Measurements from ENCODE around the gene ARHGAP23. TPM values are rescaled to one million over a fixed set of nuclear protein-coding genes. Genes with fewer than 3 reads are reported as not detected.
"Not testable (repeated sequence)": the region's sequence is repeated elsewhere in the genome, so short reads cannot be mapped to it uniquely, and the experiment has no call there.

Gene ARHGAP23
- total RNA-seq, 4 donors from 2014 or later = 2.6 to 119 (median 15.2) TPM

DNA sequence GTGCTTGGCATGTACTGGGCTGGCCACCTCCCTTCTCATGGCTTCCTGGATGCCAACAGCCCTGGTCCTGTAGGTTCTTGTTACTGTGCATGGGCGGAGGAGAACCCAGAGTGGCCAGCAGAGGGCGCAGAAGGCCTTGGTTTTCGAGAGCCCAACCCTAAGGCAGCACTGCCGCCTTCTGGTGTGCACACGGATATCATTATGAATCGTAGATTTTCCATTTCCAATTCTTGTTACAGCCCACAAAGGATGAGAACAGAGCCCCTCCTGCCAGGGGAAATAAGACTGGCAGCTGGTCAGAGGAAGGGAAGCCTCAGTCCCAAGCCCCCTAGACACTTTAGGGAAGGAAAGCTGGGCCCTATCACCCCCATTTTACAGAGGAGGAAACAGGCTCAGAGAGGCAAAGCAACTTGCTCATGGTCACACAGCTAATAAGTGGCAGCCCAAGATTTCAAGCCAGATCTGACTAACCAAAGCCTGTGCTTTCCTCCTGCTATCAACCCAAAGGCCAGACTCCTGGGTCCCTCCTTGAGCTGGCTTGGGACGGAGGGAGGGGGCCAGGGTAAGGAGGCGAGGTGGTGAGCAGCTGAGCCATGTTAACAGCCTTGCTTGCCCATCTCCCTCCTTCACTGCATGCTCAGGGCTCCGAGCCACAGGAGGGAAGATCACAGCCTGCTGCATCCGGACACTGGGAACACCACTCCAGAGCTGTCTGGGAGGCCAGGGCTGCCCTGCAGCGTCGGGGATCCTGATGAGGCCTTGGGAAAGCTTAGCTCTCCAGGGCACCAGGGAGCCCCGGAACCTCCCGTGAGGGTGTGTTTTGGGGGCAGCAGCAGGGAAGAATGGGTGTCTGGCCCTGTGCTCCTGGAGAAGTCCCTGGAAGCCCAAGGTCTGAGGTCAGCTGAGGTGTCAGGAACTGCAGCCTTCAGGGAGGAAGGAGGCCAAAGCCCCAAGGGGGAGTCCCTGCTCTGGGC lies 64.1 kb downstream of the ARHGAP23 start:
- H3K27ac ChIP-seq; H3K4me3 ChIP-seq; H3K36me3 ChIP-seq; H3K4me1 ChIP-seq; intact Hi-C loops (cut with DNase I; ENCODE audit: low total_unique reads); H3K9me3 ChIP-seq; H3K27me3 ChIP-seq: not testable (repeated sequence)
- DNase-seq = peak; percentile 89 to 90
- TF ChIP-seq, protein P1, sequence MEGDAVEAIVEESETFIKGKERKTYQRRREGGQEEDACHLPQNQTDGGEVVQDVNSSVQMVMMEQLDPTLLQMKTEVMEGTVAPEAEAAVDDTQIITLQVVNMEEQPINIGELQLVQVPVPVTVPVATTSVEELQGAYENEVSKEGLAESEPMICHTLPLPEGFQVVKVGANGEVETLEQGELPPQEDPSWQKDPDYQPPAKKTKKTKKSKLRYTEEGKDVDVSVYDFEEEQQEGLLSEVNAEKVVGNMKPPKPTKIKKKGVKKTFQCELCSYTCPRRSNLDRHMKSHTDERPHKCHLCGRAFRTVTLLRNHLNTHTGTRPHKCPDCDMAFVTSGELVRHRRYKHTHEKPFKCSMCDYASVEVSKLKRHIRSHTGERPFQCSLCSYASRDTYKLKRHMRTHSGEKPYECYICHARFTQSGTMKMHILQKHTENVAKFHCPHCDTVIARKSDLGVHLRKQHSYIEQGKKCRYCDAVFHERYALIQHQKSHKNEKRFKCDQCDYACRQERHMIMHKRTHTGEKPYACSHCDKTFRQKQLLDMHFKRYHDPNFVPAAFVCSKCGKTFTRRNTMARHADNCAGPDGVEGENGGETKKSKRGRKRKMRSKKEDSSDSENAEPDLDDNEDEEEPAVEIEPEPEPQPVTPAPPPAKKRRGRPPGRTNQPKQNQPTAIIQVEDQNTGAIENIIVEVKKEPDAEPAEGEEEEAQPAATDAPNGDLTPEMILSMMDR (IDR thresholded peaks at IDR 0.05) = peak in 3 of 4 experiments; percentile 35 to 77 (median 73)

DNA sequence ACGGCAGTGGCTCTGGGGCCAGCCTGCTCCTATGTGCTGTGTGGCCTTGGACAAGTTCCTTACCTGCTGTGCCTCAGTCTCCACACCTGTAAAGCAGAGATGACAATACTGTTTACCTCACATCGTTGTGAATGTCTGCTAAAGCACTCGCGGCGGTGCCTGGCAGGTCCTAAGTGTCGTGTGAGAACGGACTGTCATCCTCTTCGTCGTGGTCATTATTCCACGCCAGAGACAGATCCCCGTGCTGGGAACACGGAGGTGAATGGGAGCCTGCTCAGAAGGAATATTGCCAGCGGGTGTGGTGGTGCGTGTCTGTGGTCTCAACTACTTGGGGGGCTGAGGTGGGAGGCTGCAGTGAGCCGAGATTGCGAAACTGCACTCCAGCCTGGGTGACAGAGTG lies 65.9 kb downstream of the ARHGAP23 start:
- H3K4me3 ChIP-seq; H3K9me3 ChIP-seq; H3K27ac ChIP-seq; H3K36me3 ChIP-seq; H3K4me1 ChIP-seq; DNase-seq; intact Hi-C loops (cut with DNase I; ENCODE audit: low total_unique reads); H3K27me3 ChIP-seq: not testable (repeated sequence)

DNA sequence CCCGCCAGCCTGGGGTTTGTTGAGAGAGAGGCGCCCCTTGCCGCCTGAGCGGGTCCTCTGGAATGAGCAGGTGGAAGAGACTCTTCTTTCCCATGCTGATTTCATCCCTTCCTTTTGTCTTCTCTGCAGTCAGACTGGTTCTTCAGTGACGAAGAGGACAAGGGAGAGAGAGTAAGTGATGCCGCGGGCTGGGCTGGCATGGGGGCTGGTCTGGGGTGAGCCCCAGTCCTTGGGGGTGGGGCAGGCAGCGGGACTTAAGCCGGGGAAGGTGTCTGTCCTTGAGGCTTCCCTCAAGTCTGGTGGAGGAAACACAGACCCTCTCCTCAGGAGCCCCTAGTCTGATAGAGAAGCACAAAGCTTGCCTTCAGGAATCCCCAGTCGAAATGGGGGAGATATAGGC lies 69.4 kb downstream of the ARHGAP23 start:
- H3K27me3 ChIP-seq; intact Hi-C loops (cut with DNase I; ENCODE audit: low total_unique reads); H3K9me3 ChIP-seq; H3K4me3 ChIP-seq; DNase-seq; H3K27ac ChIP-seq; H3K4me1 ChIP-seq; H3K36me3 ChIP-seq: not testable (repeated sequence)

DNA sequence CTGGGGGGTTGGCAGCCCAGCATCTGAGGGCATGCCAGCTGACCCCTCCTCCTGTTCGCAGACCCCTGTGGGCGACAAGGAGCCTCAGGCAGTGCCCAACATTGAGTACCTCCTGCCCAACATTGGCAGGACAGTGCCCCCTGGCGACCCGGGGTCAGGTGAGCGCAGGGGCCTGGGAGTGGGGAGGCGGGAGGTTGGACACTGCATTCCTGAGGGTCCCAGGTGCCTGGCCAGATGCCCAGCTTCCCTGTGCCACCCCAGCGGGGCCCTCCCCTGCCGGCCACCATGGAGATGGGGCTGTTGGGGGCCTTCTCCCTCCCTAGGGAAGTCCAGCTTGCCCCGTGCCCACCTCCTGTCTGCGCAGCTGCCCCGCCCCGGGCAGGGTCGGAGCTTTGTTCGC lies 70.1 kb downstream of the ARHGAP23 start:
- intact Hi-C loops (cut with DNase I; ENCODE audit: low total_unique reads) = no loop called here
- no peaks in the 10 kb centered on the region for H3K36me3 ChIP-seq
- no peak for TF ChIP-seq POLR2A (IDR thresholded peaks at IDR 0.05)
- TF ChIP-seq, protein P1 (IDR thresholded peaks at IDR 0.05) = no peak

DNA sequence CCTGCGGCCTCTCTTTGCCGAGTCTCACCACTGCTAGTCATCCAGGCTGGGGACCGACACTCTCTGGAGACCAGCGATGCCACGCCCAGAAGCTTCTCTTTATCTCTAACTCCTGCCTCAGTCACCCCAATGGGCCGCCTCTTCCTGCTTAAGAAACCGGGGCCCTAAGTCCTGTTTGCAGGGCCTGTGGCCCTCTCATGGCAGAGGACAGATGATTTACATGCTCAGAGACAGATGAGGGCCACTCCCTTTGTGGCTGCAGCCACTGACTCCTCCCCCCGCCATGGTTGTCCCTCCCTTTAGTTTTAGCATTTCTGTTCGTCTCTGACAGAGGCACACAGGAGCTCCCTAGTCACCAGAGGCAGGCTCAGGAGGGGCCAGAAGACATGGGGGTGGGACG lies 71.0 kb downstream of the ARHGAP23 start:
- DNase-seq; intact Hi-C loops (cut with DNase I; ENCODE audit: low total_unique reads); H3K27me3 ChIP-seq; H3K9me3 ChIP-seq; H3K36me3 ChIP-seq; H3K27ac ChIP-seq; H3K4me1 ChIP-seq; H3K4me3 ChIP-seq: not testable (repeated sequence)

More for the DNA sequence above, 70.1 kb downstream of the ARHGAP23 start:
- no peaks in the 10 kb centered on the region for H3K4me1 ChIP-seq
- no peaks in the 10 kb centered on the region for H3K9me3 ChIP-seq
- H3K27ac ChIP-seq = no peak overlapping the region
- no peak for DNase-seq
- H3K27me3 ChIP-seq = no peaks in the 10 kb centered on the region
- no peak overlapping the region for H3K4me3 ChIP-seq

DNA sequence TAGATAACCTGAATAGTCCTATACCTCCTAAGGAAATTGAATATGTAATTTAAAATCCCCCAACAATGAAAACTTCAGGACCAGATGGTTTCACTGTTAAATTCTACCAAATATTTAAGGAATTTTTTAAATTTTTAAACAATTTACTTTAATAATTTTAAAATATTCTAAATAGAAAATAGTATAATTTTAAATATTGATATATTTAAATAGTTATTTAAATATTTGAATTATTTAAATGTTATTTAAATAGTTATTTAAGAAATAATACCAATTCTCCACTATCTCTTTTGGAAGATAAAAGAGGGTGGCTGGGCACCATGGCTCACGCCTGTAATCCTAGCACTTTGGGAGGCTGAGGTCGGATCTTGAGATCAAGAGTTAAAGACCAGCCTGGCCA lies 73.5 kb downstream of the ARHGAP23 start:
- H3K36me3 ChIP-seq; H3K4me1 ChIP-seq; H3K27ac ChIP-seq; H3K27me3 ChIP-seq; H3K9me3 ChIP-seq; H3K4me3 ChIP-seq; DNase-seq; intact Hi-C loops (cut with DNase I; ENCODE audit: low total_unique reads): not testable (repeated sequence)

DNA sequence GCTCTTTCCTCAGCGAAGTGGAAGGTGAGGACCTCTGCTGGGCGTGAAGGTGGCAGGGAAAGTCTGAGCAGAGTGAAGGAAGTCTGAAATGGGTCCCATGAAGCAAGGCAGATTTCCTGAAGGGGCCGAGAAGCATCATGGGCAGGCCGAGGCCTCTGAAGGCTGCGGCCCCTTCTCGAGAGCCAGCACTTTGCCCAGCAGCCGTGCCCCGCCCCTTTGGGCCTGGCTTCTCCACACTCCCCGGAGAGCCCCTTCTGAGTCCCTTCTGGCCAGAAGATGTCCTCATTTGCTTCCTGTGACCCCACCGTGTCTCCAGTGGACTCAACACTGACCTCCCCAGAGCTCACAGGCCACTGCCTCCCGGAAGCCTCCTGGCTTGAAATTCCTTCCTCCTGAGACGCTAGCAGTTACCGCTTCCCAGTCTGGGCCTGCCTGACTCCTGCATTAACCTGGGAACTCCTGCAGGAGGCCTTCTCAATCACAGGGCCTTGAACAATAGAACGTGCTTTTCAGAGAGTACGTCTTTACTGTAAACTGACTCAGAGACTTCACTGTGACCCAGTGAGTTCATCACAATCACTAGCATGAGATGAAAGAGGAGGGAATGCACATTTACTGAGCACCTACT lies 75.1 kb downstream of the ARHGAP23 start:
- DNase-seq; intact Hi-C loops (cut with DNase I; ENCODE audit: low total_unique reads); H3K27ac ChIP-seq; H3K9me3 ChIP-seq; H3K4me1 ChIP-seq; H3K4me3 ChIP-seq; H3K27me3 ChIP-seq; H3K36me3 ChIP-seq: not testable (repeated sequence)
